ENCODE data around the gene PCDHA13.
"Not testable (repeated sequence)": the region's sequence is repeated elsewhere in the genome, so short reads cannot be mapped to it uniquely, and the experiment has no call there.

PCDHA13 gene

DNA sequence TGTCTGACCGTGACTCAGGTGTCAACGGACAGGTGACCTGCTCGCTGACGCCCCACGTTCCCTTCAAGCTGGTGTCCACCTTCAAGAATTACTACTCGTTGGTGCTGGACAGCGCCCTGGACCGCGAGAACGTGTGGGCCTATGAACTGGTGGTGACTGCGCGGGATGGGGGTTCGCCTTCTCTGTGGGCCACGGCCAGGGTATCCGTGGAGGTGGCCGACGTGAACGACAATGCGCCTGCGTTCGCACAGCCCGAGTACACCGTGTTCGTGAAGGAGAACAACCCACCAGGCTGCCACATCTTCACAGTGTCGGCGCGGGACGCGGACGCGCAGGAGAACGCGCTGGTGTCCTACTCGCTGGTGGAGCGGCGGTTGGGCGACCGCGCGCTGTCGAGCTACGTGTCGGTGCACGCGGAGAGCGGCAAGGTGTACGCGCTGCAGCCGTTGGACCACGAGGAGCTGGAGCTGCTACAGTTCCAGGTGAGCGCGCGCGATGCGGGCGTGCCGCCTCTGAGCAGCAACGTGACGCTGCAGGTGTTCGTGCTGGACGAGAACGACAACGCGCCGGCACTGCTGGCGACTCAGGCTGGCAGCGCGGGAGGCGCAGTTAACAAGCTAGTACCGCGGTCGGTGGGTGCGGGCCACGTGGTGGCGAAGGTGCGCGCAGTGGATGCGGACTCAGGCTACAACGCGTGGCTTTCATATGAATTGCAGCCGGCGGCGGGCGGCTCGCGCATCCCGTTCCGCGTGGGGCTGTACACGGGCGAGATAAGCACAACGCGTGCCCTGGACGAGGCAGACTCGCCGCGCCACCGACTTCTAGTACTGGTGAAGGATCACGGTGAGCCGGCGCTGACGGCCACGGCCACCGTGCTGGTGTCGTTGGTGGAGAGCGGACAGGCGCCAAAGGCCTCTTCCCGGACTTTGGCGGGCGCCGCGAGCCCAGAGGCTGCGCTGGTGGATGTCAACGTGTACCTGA is 11.4 kb upstream of the PCDHA13 start:
- no peak for DNase-seq (ENCODE audit: low read depth in 2 of 2)

DNA sequence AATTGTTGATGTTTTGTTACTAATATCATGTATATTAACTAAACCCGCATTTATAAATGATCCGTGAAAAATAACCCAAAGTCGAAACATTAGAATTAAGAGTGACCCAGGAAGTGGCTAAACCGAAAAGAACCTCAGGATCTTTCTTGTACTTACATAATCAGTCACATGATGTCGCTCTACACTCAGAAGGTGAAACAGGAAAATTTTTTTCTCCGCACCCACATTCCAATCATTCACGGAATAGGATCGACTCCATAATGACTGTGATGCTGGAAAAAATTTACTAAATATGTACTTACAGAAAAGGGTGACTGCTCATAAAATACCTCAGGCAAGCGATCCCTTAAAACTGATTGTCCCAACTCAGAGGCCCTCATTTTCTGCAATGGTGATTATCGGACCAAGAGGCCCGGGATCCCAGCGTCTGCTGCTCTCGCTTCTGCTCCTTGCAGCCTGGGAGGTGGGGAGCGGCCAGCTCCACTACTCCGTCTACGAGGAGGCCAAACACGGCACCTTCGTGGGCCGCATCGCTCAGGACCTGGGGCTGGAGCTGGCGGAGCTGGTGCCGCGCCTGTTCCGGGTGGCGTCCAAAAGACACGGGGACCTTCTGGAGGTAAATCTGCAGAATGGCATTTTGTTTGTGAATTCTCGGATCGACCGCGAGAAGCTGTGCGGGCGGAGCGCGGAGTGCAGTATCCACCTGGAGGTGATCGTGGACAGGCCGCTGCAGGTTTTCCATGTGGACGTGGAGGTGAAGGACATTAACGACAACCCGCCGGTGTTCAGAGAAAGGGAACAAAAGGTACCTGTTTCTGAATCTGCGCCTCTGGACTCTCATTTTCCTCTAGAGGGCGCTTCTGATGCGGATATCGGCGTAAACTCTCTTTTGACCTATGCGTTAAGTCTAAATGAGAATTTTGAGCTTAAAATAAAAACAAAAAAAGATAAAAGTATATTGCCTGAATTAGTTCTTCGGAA is 6.5 kb upstream of the PCDHA13 start, which contains the start of gene PCDHA12:
PCDHA12 (plus strand) TSS at position 224 of the 981 bp plus-strand sequence; CDS start at position 389, 165 bp downstream.
- no peak for DNase-seq (ENCODE audit: low read depth in 2 of 2)

DNA sequence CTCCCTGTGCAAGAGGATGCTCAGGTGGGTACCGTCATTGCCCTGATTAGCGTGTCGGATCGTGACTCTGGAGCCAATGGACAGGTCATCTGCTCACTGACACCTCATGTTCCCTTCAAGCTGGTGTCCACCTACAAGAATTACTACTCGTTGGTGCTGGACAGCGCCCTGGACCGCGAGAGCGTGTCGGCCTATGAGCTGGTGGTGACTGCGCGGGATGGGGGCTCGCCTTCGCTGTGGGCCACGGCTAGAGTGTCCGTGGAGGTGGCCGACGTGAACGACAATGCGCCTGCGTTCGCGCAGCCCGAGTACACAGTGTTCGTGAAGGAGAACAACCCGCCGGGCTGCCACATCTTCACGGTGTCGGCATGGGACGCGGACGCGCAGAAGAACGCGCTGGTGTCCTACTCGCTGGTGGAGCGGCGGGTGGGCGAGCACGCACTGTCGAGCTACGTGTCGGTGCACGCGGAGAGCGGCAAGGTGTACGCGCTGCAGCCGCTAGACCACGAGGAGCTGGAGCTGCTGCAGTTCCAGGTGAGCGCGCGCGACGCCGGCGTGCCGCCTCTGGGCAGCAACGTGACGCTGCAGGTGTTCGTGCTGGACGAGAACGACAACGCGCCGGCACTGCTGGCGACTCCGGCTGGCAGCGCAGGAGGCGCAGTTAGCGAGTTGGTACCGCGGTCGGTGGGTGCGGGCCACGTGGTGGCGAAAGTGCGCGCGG is 5.2 kb upstream of the PCDHA13 start:
- not testable (repeated sequence) for DNase-seq (ENCODE audit: low read depth in 2 of 2)

DNA sequence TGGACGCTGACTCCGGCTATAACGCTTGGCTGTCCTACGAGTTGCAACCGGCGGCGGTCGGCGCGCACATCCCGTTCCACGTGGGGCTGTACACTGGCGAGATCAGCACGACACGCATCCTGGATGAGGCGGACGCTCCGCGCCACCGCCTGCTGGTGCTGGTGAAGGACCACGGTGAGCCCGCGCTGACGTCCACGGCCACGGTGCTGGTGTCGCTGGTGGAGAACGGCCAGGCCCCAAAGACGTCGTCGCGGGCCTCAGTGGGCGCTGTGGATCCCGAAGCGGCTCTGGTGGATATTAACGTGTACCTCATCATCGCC is 4.7 kb upstream of the PCDHA13 start:
- no peak for DNase-seq (ENCODE audit: low read depth in 2 of 2)

- DNase-seq (ENCODE audit: low read depth in 2 of 2): no peak
Observed at GRCh38 chr5:140882591-140882899, 621 bp downstream of the PCDHA13 start.

- no peak for DNase-seq (ENCODE audit: low read depth in 2 of 2)
Observed at GRCh38 chr5:140883373-140883772, 1.4 kb downstream of the PCDHA13 start.

DNA sequence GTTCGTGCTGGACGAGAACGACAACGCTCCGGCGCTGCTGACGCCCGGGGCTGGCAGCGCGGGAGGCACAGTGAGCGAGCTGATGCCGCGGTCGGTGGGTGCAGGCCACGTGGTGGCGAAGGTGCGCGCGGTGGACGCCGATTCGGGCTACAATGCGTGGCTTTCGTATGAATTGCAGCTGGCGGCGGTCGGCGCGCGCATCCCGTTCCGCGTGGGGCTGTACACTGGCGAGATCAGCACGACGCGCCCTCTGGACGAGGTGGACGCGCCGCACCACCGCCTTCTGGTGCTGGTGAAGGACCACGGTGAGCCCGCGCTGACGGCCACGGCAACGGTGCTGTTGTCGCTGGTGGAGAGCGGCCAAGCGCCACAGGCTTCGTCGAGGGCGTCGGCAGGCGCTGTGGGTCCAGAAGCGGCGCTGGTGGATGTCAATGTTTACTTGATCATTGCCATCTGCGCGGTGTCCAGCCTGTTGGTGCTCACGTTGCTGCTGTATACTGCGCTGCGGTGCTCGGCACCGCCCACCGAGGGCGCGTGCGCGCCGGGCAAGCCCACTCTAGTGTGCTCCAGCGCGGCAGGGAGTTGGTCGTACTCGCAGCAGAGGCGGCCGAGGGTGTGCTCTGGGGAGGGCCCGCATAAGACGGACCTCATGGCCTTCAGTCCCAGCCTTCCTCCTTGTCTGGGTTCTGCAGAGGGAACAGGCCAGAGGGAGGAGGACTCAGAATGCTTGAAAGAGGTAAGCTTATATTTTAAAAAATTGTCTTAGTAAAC is 2.2 kb downstream of the PCDHA13 start:
- DNase-seq (ENCODE audit: low read depth in 2 of 2): no peak

DNA sequence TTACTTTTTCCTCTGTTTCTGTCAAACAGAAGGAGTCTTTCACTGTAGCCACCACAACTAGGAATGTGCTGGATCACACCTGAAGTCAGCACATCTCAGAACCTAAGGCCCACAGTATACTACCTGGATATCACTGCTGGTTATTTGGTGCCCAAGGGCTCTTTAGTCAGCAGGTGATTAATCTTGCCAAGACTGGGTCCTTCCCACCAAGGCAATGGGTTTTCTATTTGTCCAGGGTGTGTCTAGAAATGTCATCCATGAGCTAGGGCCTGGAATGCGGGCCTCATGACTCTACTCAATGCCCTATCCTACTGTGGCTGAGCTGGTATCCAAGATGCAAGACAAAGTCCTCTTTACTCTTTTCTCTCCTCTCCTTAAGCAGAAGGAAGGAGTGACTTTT is 34.4 kb downstream of the PCDHA13 start:
- no peak for DNase-seq (ENCODE audit: low read depth in 2 of 2)

- DNase-seq (ENCODE audit: low read depth in 2 of 2): no peak
Observed at GRCh38 chr5:140923601-140924000, 41.7 kb downstream of the PCDHA13 start.

GRCh38 chr5:140925806-140926442 is 44.0 kb downstream of the PCDHA13 start, which contains the start of gene PCDHAC1:
PCDHAC1 (plus strand) TSS chr5:140926299; CDS start chr5:140926893, 594 bp downstream.
- DNase-seq (ENCODE audit: low read depth in 2 of 2): no peak

DNA sequence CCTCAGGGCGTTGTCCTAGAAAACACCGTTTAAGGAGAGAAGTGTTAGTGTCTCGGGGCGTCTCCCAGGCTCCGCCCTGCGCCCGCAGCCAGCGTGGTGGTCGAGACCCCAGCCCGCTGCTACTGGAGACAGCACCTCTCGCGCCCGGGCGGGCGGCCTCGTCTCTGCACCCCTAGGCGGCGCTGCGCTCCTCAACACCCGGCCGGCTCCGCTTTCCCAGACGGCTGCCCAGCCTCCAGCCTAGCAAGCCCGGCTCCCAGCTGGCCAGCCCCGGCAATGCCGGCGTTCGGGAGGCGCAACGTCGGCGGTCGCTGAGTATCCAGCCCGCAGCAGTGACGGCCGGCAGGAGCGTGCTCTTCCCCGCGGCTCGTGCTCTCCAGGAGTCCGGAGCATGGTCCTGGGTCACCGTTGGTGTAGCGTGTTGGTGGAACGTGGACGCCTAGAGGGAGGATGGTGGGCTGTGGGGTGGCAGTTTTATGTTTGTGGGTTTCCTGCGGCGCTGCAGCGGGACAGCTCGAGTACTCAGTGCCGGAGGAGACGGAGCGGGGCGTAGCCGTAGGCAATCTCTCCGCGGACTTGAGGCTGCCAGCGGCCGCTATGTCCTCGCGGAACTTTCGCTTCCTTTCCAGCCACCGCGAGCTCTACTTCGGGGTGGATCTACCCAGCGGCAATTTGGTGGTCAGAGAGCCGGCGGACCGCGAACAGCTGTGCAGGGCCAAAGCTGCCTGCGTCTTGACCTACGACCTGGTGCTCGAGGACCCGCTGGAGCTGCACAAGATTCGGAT is 44.7 kb downstream of the PCDHA13 start:
- DNase-seq (ENCODE audit: low read depth in 2 of 2): no peak

GRCh38 chr5:140927228-140927573 is 45.3 kb downstream of the PCDHA13 start:
- no peak for DNase-seq (ENCODE audit: low read depth in 2 of 2)

Measured in stimulated activated CD8-positive, alpha-beta memory T cell treated with anti-CD3 and anti-CD28 coated beads, Interleukin-2, amount 100 ng/mL, for 48 hours (primary cell).